Ectodermal cell (in vitro differentiated cells): ENCODE results near the gene GTPBP1.

Source experiments
- H3K27ac ChIP-seq: 2 replicates; pipeline ENCODE4 v1.7.0; 2013; ENCODE audit warnings: mild to moderate bottlenecking, low read depth, low read length; ENCODE audit not compliant: insufficient read depth, poor library complexity, severe bottlenecking
- H3K27me3 ChIP-seq: 2 replicates; pipeline ENCODE4 v1.7.0; 2013; ENCODE audit warnings: mild to moderate bottlenecking, low read length; ENCODE audit not compliant: insufficient read depth, control insufficient read depth, poor library complexity, severe bottlenecking
- H3K36me3 ChIP-seq: one replicate; pipeline ENCODE4 v1.7.0; 2013; ENCODE audit warnings: low read length; ENCODE audit not compliant: control insufficient read depth, insufficient read depth
- H3K4me1 ChIP-seq: one replicate; pipeline ENCODE4 v1.7.0; 2013; ENCODE audit warnings: low read length; ENCODE audit not compliant: control insufficient read depth, insufficient read depth
- H3K4me3 ChIP-seq: 2 replicates; pipeline ENCODE4 v1.7.0; 2013; ENCODE audit warnings: low read depth, low read length, control low read depth; ENCODE audit not compliant: insufficient read depth
- H3K9me3 ChIP-seq: 2 replicates; pipeline ENCODE4 v1.7.0; 2013; ENCODE audit warnings: mild to moderate bottlenecking, low read length, moderate library complexity; ENCODE audit not compliant: control insufficient read depth
- WGBS, 2 experiments: methylation state at CpG; one replicate each; pipeline ENCODE4 v1.1.7; 2013; ENCODE audit warnings: missing lambda C conversion rate in 2 of 2; 5-methylcytosine and 5-hydroxymethylcytosine counted together

GTPBP1 gene

GRCh38 chr22:38759005-38759404 is 53.3 kb downstream of the GTPBP1 start:
- no peak overlapping the region for H3K27ac ChIP-seq
- H3K9me3 ChIP-seq: no peaks in the 10 kb centered on the region
- peaks cover 17% of the 10 kb centered on the region for H3K4me1 ChIP-seq
- 89 to 93% methylated on average over 7 of the region's 7 CpGs for WGBS, 2 experiments
- no peak overlapping the region for H3K4me3 ChIP-seq
- H3K27me3 ChIP-seq: peaks cover 14% of the 10 kb centered on the region
- H3K36me3 ChIP-seq: no peaks in the 10 kb centered on the region

GRCh38 chr22:38760477-38761201 is 54.9 kb downstream of the GTPBP1 start:
- peaks cover 13% of the 10 kb centered on the region for H3K4me1 ChIP-seq
- no peak overlapping the region for H3K4me3 ChIP-seq
- H3K27me3 ChIP-seq: peaks cover 14% of the 10 kb centered on the region
- no peaks in the 10 kb centered on the region for H3K36me3 ChIP-seq
- 51% methylated on average over 12 of the region's 12 CpGs for WGBS, 2 experiments
- H3K27ac ChIP-seq: no peak overlapping the region
- H3K9me3 ChIP-seq: no peaks in the 10 kb centered on the region

- Histone ChIP-seq H3K9me3 (no peaks in the 10 kb centered on the region), H3K4me1 (peaks cover 13% of the 10 kb centered on the region), H3K27me3 (peaks cover 10% of the 10 kb centered on the region), H3K36me3 (no peaks in the 10 kb centered on the region), H3K4me3 (no peak overlapping the region), H3K27ac (no peak overlapping the region)
- WGBS, 2 experiments: 86 to 87% methylated on average over 20 of the region's 20 CpGs
Measured at GRCh38 chr22:38761202-38762162, 55.7 kb downstream of the GTPBP1 start.

DNA sequence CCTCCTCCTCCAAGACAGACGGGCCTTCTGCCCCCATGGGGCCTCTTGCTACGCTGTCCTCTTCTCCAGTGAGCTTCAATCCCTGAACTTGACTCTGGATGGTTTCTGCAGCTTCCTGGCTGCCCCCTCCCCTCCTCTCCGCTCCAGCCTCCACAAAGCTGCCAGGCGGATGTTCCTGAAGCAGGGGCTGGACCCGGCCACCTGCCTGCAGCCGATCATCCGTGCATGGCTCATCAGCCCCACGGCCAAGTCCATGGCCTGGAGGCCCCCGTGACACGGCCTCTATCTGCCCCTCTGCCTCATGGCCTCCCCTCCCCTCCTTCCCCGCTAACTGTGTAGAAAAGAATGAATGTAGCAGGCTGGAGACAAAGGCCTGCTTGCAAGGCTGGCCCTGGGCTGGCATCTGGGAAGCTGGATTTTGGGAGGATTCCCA is 56.8 kb downstream of the GTPBP1 start:
- H3K27ac ChIP-seq: no peak overlapping the region
- H3K4me1 ChIP-seq: peaks cover 13% of the 10 kb centered on the region
- no peaks in the 10 kb centered on the region for H3K36me3 ChIP-seq
- H3K27me3 ChIP-seq: no peaks in the 10 kb centered on the region
- WGBS, 2 experiments: 75 to 79% methylated on average over 10 to 11 of the region's 11 CpGs
- H3K4me3 ChIP-seq: no peak overlapping the region
- no peaks in the 10 kb centered on the region for H3K9me3 ChIP-seq

- Histone ChIP-seq H3K27ac (no peak overlapping the region), H3K27me3 (no peaks in the 10 kb centered on the region), H3K36me3 (no peaks in the 10 kb centered on the region), H3K9me3 (no peaks in the 10 kb centered on the region), H3K4me1 (no peaks in the 10 kb centered on the region), H3K4me3 (no peak overlapping the region)
- WGBS, 2 experiments: 58 to 61% methylated on average over 14 of the region's 14 CpGs
Measured at GRCh38 chr22:38766076-38766777, 60.5 kb downstream of the GTPBP1 start.

GRCh38 chr22:38767313-38767712 is 61.6 kb downstream of the GTPBP1 start:
- H3K27me3 ChIP-seq: no peaks in the 10 kb centered on the region
- H3K4me3 ChIP-seq: no peak overlapping the region
- H3K9me3 ChIP-seq: no peaks in the 10 kb centered on the region
- 91 to 94% methylated on average over 9 of the region's 9 CpGs for WGBS, 2 experiments
- no peaks in the 10 kb centered on the region for H3K4me1 ChIP-seq
- H3K36me3 ChIP-seq: no peaks in the 10 kb centered on the region
- no peak overlapping the region for H3K27ac ChIP-seq

DNA sequence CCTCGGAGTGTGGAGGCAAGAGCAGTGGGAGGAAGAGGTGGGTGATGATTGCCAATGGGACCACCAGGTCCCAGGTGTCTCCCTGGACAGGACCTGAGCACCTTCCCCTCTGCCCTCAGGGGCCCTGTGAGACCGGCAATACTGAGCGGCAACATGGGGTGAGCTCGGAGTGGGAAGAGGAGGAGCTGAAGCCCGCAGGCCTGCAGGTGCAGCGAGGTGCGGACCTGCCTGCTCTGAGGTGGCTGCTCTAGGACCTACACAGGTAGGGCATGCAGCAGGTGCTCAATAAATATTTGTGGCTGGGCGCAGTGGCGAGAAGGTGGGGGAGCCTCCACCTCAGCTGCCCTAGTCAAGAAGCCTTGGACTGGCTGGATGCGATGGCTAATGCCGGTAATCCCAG is 62.3 kb downstream of the GTPBP1 start:
- Histone ChIP-seq H3K9me3 (no peaks in the 10 kb centered on the region), H3K27ac (no peak overlapping the region), H3K4me3 (no peak overlapping the region), H3K4me1 (no peaks in the 10 kb centered on the region), H3K36me3 (no peaks in the 10 kb centered on the region), H3K27me3 (no peaks in the 10 kb centered on the region)
- WGBS, 2 experiments: 92 to 94% methylated on average over 11 of the region's 11 CpGs

- no peaks in the 10 kb centered on the region for H3K9me3 ChIP-seq
- H3K27me3 ChIP-seq: no peaks in the 10 kb centered on the region
- H3K4me1 ChIP-seq: peaks cover 1% of the 10 kb centered on the region
- 89 to 91% methylated on average over 16 of the region's 16 CpGs for WGBS, 2 experiments
- H3K4me3 ChIP-seq: no peak overlapping the region
- H3K27ac ChIP-seq: no peak overlapping the region
- no peaks in the 10 kb centered on the region for H3K36me3 ChIP-seq
Measured at GRCh38 chr22:38770257-38770949, 64.7 kb downstream of the GTPBP1 start.

GRCh38 chr22:38772623-38772873 is 66.8 kb downstream of the GTPBP1 start:
- Histone ChIP-seq H3K27me3 (no peaks in the 10 kb centered on the region), H3K36me3 (no peaks in the 10 kb centered on the region), H3K4me1 (peaks cover 6% of the 10 kb centered on the region), H3K4me3 (no peak overlapping the region), H3K27ac (no peak overlapping the region), H3K9me3 (no peaks in the 10 kb centered on the region)
- WGBS, 2 experiments: 90 to 92% methylated on average over 8 of the region's 8 CpGs
